Uterus (tissue), 2 donors: ENCODE results near the gene UNCX.

Experiments used
- POLR2A ChIP-seq, 2 donors: fragments of 450-650 bp; IDR thresholded peaks; one replicate each; pipeline ENCODE4 v1.6.1; 2016; ENCODE audit warnings: antibody characterized with exemption in 2 of 2, mild to moderate bottlenecking in 1 of 2, moderate library complexity in 1 of 2
- TF ChIP-seq, protein P1 (sequence below), 4 experiments: fragments of 200-600 bp in 2 of 4; fragments of 450-650 bp in 2 of 4; sonication (generic) in 2 of 4; IDR thresholded peaks; one replicate each; pipeline ENCODE4 v1.5.1; 2016 to 2019; ENCODE audit warnings: antibody characterized with exemption in 4 of 4, mild to moderate bottlenecking in 2 of 4, moderate library complexity in 1 of 4

GRCh38 chr7:1248143-1248915 lies 15.7 kb downstream of the UNCX start:
- no peak for TF ChIP-seq POLR2A (IDR thresholded peaks at IDR 0.05)
- TF ChIP-seq, protein P1, sequence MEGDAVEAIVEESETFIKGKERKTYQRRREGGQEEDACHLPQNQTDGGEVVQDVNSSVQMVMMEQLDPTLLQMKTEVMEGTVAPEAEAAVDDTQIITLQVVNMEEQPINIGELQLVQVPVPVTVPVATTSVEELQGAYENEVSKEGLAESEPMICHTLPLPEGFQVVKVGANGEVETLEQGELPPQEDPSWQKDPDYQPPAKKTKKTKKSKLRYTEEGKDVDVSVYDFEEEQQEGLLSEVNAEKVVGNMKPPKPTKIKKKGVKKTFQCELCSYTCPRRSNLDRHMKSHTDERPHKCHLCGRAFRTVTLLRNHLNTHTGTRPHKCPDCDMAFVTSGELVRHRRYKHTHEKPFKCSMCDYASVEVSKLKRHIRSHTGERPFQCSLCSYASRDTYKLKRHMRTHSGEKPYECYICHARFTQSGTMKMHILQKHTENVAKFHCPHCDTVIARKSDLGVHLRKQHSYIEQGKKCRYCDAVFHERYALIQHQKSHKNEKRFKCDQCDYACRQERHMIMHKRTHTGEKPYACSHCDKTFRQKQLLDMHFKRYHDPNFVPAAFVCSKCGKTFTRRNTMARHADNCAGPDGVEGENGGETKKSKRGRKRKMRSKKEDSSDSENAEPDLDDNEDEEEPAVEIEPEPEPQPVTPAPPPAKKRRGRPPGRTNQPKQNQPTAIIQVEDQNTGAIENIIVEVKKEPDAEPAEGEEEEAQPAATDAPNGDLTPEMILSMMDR (IDR thresholded peaks at IDR 0.05), result no peak
